Cerebellar nuclear complex (tissue), 1 donor: Measurements from ENCODE around the gene INSIG2.

Source experiments
- DNase-seq, 2 experiments: peaks; one replicate each; lab custom pipeline; 2025; lab: John Stamatoyannopoulos, UW

The INSIG2 gene

DNA sequence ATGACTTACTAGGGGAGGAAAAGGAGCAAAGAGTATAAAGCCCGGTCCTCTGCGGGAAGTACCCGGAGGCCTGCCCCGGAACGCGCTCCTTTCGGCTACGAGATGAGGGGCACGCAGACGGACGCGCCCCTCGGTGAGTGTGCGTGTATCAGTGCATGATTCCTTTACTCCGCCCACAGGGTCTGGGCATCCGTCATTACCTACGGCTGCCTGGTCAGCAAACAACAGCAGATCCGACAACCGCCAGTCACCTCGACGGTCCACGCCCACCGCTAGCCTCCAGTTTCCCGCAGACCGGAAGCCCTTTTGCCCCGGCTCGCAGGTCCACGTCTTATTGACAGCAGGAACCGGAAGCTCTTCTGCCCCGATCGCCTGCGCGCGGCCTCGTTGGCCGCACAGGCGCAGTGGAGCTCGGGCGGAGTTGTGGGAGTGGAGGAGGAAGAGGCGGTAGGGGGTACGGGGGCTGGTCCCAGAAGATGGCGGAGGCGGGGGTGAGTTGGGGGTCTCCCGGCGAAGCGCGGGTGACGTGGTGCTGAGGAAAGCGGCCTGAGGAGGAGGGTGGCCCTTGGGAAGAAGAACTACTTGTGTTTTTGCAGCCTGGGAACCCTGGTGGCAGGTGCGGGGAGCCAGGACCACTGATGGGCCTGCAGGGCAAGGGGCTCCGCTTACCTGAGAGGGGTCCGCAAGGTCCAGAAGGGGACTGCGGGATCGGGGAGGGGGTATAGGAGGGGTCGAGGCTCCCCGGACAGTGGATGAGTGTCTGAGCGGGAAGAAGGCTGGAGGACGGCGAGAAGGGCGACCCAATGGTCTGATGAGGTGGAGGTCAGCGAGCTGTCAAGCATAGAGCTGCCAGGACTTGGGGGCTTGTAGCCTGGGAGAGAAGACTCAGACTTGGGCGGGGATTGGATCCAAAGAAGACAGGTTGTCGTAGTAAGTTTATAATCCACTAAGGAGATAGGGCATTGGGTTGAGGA is at the start of gene INSIG2:
Gene INSIG2, plus strand, starts transcription at position 421 of the 974 bp plus-strand sequence. CDS start 8,086 bp downstream, outside the sequence.
- DNase-seq: peak; percentile 90 to 97

DNA sequence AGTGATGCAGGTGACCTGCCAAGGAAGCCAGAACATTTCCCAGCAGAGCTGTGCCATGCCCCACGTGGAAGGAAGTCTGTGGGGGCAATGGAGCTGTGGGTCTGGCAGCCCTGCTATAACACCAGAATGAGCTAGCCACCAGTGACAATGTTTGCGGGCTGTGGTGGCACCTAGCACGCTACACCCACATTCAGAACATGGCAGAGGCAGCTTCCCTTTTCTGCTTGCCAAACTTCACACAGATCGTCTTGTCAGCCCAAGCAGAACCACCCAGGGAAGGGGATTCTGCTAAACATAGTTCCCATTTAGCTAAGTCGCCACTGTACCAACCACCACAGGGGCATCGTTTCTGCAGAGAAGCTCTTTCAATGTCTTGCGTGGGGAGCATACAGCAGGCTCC is 47.4 kb upstream of the INSIG2 start:
- no peak for DNase-seq

DNA sequence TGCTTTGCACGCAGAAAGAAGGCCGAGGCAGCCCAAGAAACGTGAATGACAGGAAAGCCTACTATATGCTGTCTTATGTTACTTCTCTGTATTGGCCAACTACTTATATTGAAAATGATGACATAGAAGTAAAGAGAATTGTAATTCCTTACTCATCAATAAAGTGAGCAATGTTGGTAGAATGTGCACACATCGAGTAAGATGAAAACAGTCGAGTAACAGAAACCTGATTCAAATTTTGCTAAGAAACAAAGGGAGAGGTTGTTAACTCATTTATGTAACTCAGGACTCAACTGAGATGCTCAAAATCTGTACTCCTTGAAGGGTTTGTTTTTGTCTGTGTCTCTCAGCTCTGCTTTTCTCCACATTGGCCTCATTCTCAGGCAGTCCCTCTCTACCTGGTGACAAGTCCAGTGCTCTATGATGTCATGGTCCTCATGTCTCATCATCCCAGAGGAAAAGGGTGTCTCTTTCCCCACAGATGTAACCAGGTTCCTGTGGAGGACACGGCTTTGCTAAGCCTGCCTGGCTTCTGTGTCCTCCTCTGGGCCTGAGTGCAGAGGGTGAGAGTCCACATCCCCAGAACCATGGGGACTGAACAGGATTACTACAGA is 44.1 kb upstream of the INSIG2 start:
- DNase-seq: no peak

DNA sequence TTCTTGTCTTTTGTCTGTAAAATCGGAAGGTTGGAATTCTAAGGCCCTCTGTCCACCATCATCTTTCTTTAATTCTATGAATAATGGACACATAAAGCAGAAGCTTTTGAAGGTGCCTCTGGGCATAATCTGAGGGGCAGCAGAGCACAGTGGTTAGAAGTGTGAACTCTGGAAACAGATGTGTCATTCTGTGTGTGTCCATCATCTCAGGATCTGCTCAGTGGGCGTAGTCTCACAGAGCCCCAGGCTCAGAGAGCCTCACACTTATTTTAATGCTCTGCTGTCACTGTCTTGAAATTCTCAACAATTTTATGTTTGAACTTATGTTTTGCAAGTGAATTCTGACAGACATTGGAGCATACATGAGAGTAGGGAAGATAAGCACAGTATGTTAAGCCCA is 43.4 kb upstream of the INSIG2 start:
- no peak for DNase-seq

DNA sequence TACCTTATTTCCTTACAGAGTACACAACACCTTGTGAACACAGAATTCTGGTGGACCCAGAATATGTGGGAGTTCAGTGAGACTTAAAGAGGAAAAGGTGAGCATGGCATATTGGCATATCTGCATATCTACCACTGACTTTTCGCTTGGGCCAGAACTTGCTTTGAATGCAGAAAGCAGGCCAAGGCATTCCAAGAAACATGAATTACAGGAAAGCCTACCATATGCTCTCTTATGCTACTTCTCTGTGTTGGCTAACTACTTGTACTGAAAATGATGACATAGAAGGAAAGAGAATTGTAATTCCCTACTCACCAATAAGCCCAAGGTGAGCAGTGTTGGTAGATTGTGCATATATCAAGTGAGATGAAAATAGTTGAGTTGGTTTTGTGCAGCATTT is 43.0 kb upstream of the INSIG2 start:
- DNase-seq: no peak

DNA sequence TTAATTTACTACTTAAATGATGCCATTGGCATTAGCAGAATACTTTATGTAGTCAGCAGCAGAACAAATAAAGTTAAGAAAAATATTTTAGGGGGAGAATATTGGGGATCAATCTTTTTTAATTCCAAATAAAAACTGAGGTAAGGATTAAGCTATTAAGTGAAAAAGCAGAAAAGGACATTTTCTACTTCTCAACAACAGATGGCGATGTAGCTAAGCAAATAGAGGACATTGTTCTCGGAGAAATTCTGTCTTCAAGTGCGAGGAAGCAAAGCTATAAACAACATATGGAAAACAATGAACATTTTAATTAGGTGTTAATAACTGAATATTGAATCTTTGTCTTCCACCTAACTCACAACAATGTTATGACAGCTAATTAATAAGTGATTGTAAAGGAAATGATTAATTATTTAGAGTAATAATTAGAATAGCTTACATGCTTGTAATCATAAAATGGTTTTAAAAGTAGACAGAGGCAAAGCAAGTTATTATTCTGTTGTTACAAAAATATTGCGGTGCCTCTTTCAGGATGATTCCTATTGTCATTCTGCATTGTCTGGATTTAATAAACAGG is 41.5 kb upstream of the INSIG2 start:
- no peak for DNase-seq

DNA sequence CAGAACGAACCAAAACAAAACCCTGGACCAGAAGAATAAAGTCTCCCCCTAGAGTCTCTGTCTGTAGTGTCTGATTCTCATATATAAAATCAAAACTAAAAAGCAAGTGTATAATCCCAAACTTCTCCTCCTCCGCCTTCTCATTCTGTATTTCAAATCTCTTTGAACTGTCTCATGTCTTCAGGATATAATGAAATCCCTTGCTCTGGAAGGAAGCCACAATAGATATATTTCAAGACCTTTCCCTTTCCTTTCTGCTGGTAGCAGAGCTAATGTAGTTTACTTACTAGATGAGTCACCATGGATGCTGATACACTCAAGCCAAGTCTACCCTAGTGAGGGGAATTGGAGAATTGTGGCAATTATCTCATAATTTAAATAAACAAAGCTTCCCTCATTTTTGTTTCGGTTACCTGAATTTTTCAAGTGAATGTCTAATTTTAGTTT is 40.9 kb upstream of the INSIG2 start:
- DNase-seq: no peak

DNA sequence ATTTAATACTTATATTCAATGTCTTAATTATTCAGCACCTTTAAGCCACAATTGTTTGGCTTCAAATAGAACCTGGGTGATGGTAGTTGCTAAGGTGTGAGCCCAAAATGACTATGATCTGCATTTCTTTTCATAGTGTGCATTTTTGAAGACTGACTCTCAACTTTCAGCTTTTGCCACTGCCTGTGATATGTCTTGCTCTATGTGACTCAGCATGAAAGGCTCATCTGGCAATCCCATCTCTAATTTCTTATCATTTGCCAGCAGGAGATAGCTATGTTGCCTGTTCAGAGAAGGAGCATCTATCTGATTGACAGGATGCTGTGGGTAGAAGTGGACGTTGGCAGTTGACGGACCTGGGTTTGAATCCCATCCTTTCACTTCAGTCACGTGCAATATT is 39.9 kb upstream of the INSIG2 start:
- no peak for DNase-seq

DNA sequence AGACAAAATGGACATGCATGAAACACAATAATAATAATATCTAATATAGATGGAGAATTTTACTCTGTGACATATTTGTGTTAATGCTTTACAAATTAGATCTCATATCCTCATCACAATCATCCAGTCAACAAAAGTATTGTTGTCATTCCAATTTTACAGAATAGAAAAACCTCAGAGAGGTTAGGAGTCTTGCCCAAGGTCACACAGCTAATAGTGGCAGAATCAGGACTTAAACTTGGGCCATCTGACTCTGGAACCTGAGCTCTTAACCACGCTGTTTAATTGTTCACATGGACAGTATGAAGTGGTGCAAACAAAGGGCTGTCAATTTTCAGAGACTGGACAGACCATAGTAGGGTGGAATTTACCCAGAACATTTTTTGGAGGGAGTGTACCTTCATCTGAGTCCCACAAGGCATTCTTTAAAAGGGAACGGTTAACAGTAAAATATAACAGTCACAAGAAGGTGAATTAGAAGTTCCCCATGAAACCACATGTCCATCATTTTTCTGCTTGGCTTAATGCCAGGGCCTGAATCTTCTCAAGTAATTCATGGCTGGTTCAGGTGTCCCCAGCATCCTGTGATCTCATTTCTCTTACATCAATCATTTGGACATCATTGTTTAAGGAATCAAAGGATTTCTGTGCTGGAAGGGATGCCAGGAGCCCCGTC is 39.0 kb upstream of the INSIG2 start:
- DNase-seq: no peak

DNA sequence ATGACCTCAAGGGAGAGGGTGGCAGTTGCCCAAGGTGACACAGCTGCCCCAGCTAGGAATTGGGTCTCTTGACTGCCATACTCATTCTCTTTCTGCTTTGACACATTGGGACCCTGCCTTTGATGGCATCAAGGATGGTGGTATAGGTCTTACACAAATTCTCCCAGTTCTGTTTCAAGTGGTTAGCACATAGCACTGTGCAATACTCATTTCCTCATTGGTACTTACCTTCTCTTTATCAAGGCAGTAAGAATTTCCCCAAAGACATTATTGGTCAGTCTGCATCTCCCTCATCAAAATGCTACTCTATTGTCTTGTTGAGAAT is 38.5 kb upstream of the INSIG2 start:
- DNase-seq: no peak

DNA sequence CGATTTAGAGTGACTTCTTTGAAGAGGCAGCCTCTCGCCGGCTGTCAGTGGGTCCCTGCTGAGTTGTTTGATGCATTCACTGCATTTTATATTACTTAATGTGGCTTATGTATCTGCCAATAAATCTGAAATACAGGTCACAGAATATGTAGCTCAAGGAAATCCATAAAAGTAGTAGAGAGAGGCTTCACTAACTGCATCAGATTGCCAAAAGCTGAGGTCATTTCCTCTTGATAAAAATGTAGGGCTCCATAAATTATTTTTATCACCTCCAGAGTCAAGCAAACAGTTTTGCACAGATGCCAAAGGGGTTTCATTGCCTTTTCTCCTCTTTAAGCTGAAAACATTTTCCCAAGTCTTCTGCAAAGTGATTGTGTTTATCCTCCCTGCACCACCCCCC is 37.9 kb upstream of the INSIG2 start:
- DNase-seq: no peak

DNA sequence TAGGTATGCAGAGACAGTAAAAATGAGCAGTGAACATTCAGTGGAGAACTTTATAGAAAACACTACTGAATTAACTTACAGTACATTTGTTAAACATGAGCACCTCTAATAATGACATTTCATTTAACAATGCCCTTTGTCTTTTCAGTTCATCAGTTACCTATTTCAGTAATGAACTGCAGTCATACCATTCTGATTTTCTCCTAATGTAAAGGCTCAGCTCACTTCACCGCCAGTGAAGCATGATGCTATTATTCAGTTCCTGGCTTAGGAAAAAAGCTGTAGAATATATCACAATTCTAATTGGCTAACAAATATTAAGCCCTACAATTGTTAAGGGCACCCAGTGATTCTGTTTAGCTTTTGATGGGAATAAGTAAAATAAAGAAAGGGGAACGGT is 37.3 kb upstream of the INSIG2 start:
- no peak for DNase-seq

DNA sequence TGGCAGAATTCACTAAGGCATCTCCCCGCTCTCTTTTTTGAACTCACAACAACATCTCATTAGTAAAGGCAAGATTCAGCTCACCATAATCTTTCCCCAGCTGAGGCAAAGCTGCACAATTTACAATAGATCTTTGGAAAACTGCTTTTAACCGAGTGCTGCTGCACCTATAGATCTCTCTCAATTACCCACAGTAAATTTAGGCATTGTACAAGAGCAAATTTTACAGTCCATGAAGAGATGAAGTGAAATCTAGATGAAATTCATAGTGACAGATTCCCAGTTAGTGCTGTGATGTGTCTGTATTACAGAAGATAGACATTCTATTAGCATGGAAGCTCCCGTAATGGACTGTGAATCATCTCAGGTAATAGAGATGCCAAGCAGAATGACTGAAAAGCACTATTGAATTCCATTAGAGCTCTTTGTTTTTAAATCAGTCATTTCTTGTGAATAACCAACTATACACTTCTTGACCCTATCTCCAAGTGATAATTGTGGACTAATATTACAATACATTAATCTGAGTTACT is 36.4 kb upstream of the INSIG2 start:
- DNase-seq: no peak

DNA sequence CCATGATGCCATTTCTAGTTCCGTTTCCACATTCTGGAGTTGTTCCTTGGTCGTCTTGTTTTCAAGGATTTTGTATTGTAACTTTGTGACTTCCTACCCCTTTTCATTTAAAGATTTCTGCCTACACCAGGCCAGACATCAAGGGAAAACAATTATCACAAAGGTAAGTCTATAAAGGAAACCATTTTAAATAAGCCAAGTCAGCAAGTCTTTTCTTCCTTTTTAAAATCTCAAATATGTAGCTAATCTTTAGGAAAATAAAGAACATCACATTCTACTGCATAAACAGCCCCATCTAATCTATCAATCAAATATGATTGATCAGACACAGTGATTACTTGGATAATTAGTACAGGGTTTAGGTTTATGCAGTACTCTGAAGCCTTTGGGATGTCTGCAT is 35.8 kb upstream of the INSIG2 start:
- DNase-seq: no peak

DNA sequence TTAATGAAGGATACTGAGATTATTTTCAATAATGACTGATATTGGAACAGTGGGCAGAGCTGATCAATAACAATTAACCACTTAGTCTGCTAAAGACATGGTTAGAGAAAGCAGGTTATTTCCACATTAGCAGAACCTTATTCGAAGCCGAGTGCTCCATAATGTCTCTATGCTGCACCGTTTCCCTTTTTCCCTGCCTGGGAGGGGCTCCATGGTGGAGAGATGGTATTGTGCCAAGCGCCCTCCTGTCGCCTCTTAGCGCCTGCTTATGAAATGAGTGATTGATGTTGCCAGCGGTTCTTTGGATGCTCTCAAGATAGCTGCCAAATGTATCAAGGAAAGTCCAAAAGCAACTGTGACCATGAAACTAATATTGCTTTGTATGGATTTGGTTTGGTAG is 34.6 kb upstream of the INSIG2 start:
- DNase-seq: no peak

DNA sequence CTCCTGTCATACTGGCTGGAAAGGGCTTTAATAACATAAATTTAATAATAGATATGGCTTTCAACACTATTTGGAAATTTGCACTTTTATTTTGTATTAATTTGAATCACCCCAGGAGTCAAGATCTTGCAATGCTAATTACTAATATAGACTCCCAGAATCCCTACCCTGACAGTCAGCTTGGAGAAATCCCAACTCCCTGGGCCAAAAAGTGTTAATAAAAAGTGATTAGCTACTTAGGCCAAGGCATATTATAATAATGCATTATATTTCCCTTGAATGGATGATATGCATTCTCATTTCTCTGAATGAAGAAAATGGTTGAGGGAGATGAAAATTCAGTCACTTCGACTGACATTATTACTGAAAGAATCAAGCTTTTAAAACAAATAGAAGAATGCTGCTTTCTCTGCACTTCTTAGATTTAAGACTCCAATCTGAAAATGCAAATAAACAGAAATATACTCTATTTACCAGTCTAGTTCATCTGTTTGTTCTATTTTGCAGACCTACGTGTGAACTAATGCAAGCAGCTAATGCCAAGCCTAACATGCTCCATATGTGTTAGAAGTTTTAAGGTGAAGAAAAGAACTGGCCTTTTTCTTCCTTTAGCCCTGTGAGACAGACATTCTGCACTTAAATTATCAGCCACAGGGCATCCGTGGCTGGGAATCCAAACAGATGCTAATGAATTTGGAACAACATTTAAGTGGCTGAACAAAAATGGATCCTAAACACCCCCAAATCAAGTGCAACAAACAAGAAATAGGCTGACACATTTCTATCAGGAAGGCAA is 33.9 kb upstream of the INSIG2 start:
- no peak for DNase-seq

DNA sequence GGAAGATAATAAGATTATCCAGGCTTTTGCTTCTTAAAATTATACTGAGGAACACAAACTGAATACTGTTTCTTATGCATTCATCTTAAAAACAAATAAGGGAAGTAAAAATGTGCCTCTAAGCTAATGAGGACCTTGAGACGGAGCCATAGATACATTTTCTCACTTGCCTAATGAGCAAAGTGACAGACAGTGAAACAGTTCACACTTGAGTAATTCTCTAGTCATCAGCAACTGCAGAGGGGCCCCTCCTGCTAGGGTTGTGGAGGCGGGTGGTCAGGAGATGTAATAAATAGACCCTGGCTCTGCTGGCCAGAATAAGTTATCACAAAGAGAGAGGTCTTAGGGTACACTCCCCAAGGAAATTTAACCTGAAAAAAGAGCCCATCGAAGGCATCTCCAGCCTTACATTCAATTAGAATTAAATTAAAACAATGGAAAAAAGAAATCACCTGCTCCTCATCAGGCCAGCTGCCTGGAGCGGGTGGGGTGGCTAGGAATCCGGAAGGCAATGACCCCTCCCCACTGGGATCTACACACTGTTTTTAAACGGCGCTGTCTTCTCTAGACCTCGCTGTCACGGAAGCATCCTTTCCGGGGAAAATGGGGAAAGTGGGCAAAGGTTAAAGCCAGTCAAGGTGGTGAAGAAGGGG is 32.6 kb upstream of the INSIG2 start:
- DNase-seq: no peak

DNA sequence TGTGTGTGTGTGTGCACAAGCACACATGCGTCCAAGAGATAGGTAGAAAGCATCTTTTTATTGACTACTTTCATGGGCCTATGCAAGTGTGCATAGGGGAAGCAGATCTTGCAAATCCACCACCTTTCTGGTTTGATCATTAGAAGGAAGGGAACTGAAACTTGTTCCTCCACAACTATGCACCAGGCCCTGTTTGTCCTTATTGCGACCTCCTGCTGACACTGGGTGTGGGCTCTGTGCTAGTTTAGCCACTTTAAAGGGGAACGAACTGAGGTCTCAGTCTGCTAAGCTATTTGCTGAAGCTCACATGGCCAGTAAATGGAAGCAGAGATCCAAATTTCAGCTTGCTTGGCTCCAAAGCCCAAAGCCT is 32.1 kb upstream of the INSIG2 start:
- DNase-seq: no peak

DNA sequence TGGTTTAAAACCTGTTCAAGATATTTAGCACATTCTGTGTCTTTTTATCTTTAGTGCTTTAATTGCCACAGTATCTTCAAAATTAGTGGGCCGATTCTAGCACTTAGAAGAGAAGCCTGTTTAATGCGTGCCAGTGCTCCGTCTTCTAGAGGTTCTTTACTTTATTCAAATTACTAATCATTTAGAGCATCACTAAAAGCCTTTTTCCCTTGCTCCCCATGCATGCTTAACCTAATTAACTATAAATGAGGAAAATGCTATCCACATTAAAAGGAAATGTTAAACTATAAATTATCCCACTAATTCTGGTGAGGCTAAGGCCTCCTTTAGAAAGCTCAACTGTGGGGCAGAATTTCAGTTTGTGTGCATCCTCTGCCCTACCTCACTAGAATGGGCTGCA is 31.5 kb upstream of the INSIG2 start:
- DNase-seq: no peak

DNA sequence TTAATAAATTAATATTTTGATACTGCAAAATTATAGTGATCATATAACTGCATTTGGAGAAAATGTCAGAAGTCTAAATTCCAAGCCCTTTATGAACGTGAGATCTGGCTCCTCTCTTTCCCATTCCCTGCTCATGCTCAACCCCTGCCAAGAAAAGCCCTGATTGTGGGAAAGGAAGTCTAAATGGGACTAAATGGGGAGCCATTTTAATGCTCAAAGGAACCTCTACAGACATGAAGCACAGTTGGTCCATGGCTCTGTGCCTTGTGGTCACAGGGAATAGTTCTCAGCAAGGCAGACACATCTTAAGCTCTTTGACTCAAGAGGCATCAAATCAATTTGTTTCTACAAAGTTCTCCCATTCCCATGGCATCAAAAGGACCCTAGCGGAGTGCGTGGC is 29.3 kb upstream of the INSIG2 start:
- no peak for DNase-seq

DNA sequence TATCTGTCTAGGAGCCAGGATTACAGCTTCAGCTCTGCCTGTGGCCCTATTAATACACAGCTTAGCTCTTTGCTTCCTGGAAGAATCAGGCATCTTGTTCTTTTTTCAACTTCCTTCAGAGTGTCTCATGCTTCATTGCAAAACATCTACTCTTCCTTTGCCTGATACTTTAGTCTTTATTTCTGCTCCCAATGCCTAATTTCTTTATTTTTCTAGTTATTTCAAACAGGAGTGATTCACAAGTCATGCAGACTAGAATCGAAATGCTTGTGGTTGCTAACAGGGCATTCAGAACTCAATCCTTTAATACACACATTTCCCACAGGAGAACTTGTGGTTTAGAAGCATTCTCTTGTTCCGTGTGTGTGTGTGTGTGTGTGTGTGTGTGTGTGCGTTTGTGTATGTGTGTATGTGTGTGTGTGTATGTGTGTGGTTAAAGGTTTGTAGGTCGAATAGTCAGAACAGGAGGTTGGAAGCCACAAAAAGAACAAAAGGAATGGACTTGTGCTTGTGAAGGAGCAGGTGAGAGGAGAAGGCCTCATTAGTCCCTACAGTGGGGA is 28.3 kb upstream of the INSIG2 start:
- DNase-seq: no peak
